HepG2 (cell line): Measurements from ENCODE around the gene BTN1A1. TPM values are rescaled to one million over a fixed set of nuclear protein-coding genes. Genes with fewer than 3 reads are reported as not detected.

Experiments
- CHD2 ChIP-seq: IDR thresholded peaks from 2 replicates; pipeline ENCODE4 v1.6.1; 2011; ENCODE audit warnings: low read depth, low read length, improper control_type of control experiment
- FOXK2 ChIP-seq: fragments of 450-650 bp; IDR thresholded peaks from 2 replicates; pipeline ENCODE4 v1.6.1; 2016
- GPN1 ChIP-seq: sonication (generic); formaldehyde crosslinking; IDR thresholded peaks from 2 replicates; pipeline ENCODE4 v1.5.1; 2020; ENCODE audit warnings: missing genetic modification reagents, borderline replicate concordance
- GTF3A ChIP-seq: sonication (generic); formaldehyde crosslinking; conservative IDR thresholded peaks from 2 replicates; pipeline ENCODE4 v1.4.0; 2020; ENCODE audit warnings: mild to moderate bottlenecking, missing genetic modification reagents
- HDAC2 ChIP-seq: sonication (generic); formaldehyde crosslinking; IDR thresholded peaks from 2 replicates; pipeline ENCODE4 v1.4.0; 2020; ENCODE audit warnings: missing genetic modification reagents
- ISL2 ChIP-seq: sonication (generic); formaldehyde crosslinking; IDR thresholded peaks from 2 replicates; pipeline ENCODE4 v1.5.0; 2020; ENCODE audit warnings: missing genetic modification reagents
- KDM1A ChIP-seq: IDR thresholded peaks from 2 replicates; pipeline ENCODE4 v1.6.1; 2016; ENCODE audit warnings: missing compliant biosample characterization
- MBD4 ChIP-seq: IDR thresholded peaks from 2 replicates; pipeline ENCODE4 v1.6.1; 2012; ENCODE audit warnings: low read length, inconsistent platforms, borderline replicate concordance
- MTF2 ChIP-seq: sonication (generic); formaldehyde crosslinking; IDR thresholded peaks from 2 replicates; pipeline ENCODE4 v1.5.0; 2020; ENCODE audit warnings: missing genetic modification reagents, borderline replicate concordance
- MXI1 ChIP-seq: IDR thresholded peaks from 3 replicates; pipeline ENCODE4 v1.6.1; 2012; ENCODE audit warnings: low read depth, low read length, inconsistent platforms, borderline replicate concordance
- NCOA5 ChIP-seq: sonication (generic); formaldehyde crosslinking; IDR thresholded peaks from 2 replicates; pipeline ENCODE4 v1.4.0; 2020; ENCODE audit warnings: missing genetic modification reagents
- NR2F1 ChIP-seq, 2 experiments: fragments of 450-650 bp in 1 of 2; formaldehyde crosslinking in 1 of 2; IDR thresholded peaks; 2 replicates each; pipeline versions ENCODE4 v1.5.0 to v1.6.1; 2016 to 2020; ENCODE audit warnings: mild to moderate bottlenecking in 1 of 2, missing compliant biosample characterization in 1 of 2, missing genetic modification reagents in 1 of 2, moderate library complexity in 1 of 2
- PHF5A ChIP-seq: IDR thresholded peaks from one replicate; pipeline ENCODE4 v1.6.1; 2018; ENCODE audit warnings: low read depth, missing genetic modification reagents; ENCODE audit not compliant: unreplicated experiment
- SMC3 ChIP-seq: IDR thresholded peaks from 2 replicates; pipeline ENCODE4 v1.6.1; 2011; ENCODE audit warnings: low read length, improper control_type of control experiment
- TAF1 ChIP-seq: sonication (generic); formaldehyde crosslinking; IDR thresholded peaks from 2 replicates; pipeline ENCODE4 v1.4.0; 2020; ENCODE audit warnings: missing genetic modification reagents
- TMF1 ChIP-seq: sonication (generic); formaldehyde crosslinking; IDR thresholded peaks from 2 replicates; pipeline ENCODE4 v1.8.1; 2022; ENCODE audit warnings: low read depth, missing genetic modification reagents
- ZBTB7B ChIP-seq: sonication (generic); formaldehyde crosslinking; IDR thresholded peaks from 2 replicates; pipeline ENCODE4 v1.4.0; 2020; ENCODE audit warnings: missing genetic modification reagents
- ZFYVE20 ChIP-seq: sonication (generic); formaldehyde crosslinking; IDR thresholded peaks from 2 replicates; pipeline ENCODE4 v1.8.0; 2023; ENCODE audit warnings: low read depth, mild to moderate bottlenecking, moderate library complexity, missing genetic modification reagents, borderline replicate concordance
- ZKSCAN1 ChIP-seq: fragments of 150-350 bp; IDR thresholded peaks from 2 replicates; pipeline ENCODE4 v1.6.1; 2014; ENCODE audit warnings: low read length
- ZNF143 ChIP-seq: sonication (generic); formaldehyde crosslinking; IDR thresholded peaks from 2 replicates; pipeline ENCODE4 v1.4.0; 2020; ENCODE audit warnings: missing genetic modification reagents
- ZNF224 ChIP-seq: sonication (generic); formaldehyde crosslinking; IDR thresholded peaks from 2 replicates; pipeline ENCODE4 v1.5.0; 2020; ENCODE audit warnings: mild to moderate bottlenecking, missing genetic modification reagents
- ZNF567 ChIP-seq: sonication (generic); formaldehyde crosslinking; IDR thresholded peaks from 2 replicates; pipeline ENCODE4 v1.8.1; 2023; ENCODE audit warnings: mild to moderate bottlenecking, missing genetic modification reagents, borderline replicate concordance
- ZNF569 ChIP-seq: sonication (generic); formaldehyde crosslinking; IDR thresholded peaks from 2 replicates; pipeline ENCODE4 v1.5.0; 2020; ENCODE audit warnings: mild to moderate bottlenecking, missing genetic modification reagents, moderate library complexity, borderline replicate concordance
- ZNF782 ChIP-seq: sonication (generic); formaldehyde crosslinking; IDR thresholded peaks from 2 replicates; pipeline ENCODE4 v1.4.0; 2020; ENCODE audit warnings: missing genetic modification reagents, mild to moderate bottlenecking, borderline replicate concordance
- ZSCAN30 ChIP-seq: sonication (generic); formaldehyde crosslinking; IDR thresholded peaks from 2 replicates; pipeline ENCODE4 v1.5.0; 2020; ENCODE audit warnings: mild to moderate bottlenecking, missing genetic modification reagents
- polyA plus RNA-seq, 8 experiments: library from polyadenylated mRNA; depleted of rRNA in 3 of 8; stranded (reverse) in 7 of 8; unstranded in 1 of 8; fragments of >200 nt; fragmentation: Illumina TruSeq in 4 of 8; extraction: Trizol in 4 of 8; gene quantifications; 2 replicates each; pipeline versions ENCODE4 v1.2.1 to v1.2.3, GENCODE V29; 2011 to 2016; ENCODE audit warnings: low read depth in 4 of 8, missing spikeins in 1 of 8, mixed read lengths in 1 of 8; ENCODE audit not compliant: insufficient read depth in 1 of 8
- total RNA-seq, 5 experiments: library from RNA; depleted of rRNA; stranded (reverse); fragments of >200 nt; fragmentation: Illumina TruSeq; extraction: Trizol; gene quantifications; 2 replicates each; pipeline ENCODE4 v1.2.3, GENCODE V29; 2016; ENCODE audit warnings: low read depth in 1 of 5
- TF ChIP-seq, protein P1 (sequence below): sonication (generic); formaldehyde crosslinking; IDR thresholded peaks from 2 replicates; pipeline ENCODE4 v1.4.0; 2020; ENCODE audit warnings: low read depth, mild to moderate bottlenecking, missing genetic modification reagents
- TF ChIP-seq, protein P2 (sequence below): sonication (generic); formaldehyde crosslinking; IDR thresholded peaks from 2 replicates; pipeline ENCODE4 v1.5.0; 2020; ENCODE audit warnings: missing genetic modification reagents, mild to moderate bottlenecking, borderline replicate concordance
- TF ChIP-seq, protein P3 (sequence below): sonication (generic); formaldehyde crosslinking; IDR thresholded peaks from 2 replicates; pipeline ENCODE4 v1.9.0; 2022; ENCODE audit warnings: missing genetic modification reagents, mild to moderate bottlenecking, borderline replicate concordance
- TF ChIP-seq, protein P4 (sequence below): sonication (generic); formaldehyde crosslinking; IDR thresholded peaks from 2 replicates; pipeline ENCODE4 v1.4.0; 2020; ENCODE audit warnings: mild to moderate bottlenecking, missing genetic modification reagents

BTN1A1 gene
- total and polyA plus RNA-seq, 2 of the 13 experiments (the other 11 are each of a cell fraction or from before 2014, with no cell fraction given): 0.04 TPM; not detected in 1

DNA sequence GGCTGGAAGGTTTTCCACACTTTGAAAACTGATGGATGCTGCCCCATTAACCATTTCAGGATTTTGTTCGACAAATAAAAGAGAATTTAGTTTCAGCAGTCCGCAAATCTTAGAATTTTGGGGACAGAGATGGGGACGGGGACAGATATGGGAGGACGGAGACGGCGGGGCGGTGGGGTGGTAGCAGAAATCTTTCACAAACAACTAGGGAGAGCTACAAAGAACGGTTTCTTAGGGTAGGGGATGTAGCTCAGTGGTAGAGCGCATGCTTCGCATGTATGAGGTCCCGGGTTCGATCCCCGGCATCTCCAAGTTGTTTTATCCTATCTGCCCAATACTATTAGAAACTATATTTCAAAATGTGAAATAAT is 53.1 kb downstream of the BTN1A1 start (continued):
- 0 out of 2 replicates have a peak, but pooled peaks have one; percentile 65 for TF ChIP-seq ZNF224 (CRISPR knock-in tag)
- TF ChIP-seq GPN1 (CRISPR knock-in tag): no peak
- peak; percentile 10 to 73; a peak in 2 of 4 replicates for TF ChIP-seq NR2F1 (CRISPR knock-in tag; IDR thresholded peaks at IDR 0.05)
- TF ChIP-seq MTF2 (CRISPR knock-in tag): no peak
- TF ChIP-seq FOXK2: 0 out of 2 replicates have a peak, but pooled peaks have one; percentile 9
- TF ChIP-seq MBD4: peak; percentile 54; the same call in 1 of the 2 replicates
- TF ChIP-seq HDAC2 (CRISPR knock-in tag): 0 out of 2 replicates have a peak, but pooled peaks have one; percentile 33
- peak; percentile 55; the same call in 1 of the 2 replicates for TF ChIP-seq KDM1A
- peak; percentile 63; the same call in 1 of the 2 replicates for TF ChIP-seq GTF3A (CRISPR knock-in tag)
- TF ChIP-seq SMC3: no peak
- TF ChIP-seq, protein P1, sequence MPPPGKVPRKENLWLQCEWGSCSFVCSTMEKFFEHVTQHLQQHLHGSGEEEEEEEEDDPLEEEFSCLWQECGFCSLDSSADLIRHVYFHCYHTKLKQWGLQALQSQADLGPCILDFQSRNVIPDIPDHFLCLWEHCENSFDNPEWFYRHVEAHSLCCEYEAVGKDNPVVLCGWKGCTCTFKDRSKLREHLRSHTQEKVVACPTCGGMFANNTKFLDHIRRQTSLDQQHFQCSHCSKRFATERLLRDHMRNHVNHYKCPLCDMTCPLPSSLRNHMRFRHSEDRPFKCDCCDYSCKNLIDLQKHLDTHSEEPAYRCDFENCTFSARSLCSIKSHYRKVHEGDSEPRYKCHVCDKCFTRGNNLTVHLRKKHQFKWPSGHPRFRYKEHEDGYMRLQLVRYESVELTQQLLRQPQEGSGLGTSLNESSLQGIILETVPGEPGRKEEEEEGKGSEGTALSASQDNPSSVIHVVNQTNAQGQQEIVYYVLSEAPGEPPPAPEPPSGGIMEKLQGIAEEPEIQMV (CRISPR knock-in tag): peak; percentile 68; the same call in 1 of the 2 replicates
- TF ChIP-seq, protein P2, sequence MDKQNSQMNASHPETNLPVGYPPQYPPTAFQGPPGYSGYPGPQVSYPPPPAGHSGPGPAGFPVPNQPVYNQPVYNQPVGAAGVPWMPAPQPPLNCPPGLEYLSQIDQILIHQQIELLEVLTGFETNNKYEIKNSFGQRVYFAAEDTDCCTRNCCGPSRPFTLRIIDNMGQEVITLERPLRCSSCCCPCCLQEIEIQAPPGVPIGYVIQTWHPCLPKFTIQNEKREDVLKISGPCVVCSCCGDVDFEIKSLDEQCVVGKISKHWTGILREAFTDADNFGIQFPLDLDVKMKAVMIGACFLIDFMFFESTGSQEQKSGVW (CRISPR knock-in tag): no peak
- TF ChIP-seq ZNF782: peak; percentile 38; the same call in 1 of the 2 replicates
- 0 out of 2 replicates have a peak, but pooled peaks have one; percentile 36 for TF ChIP-seq ZKSCAN1
- TF ChIP-seq ISL2: peak; percentile 53; the same call in 1 of the 2 replicates
- peak; percentile 72; the same call in 1 of the 3 replicates for TF ChIP-seq MXI1
- TF ChIP-seq ZNF567 (CRISPR knock-in tag): no peak
- 0 out of 2 replicates have a peak, but pooled peaks have one; percentile 76 for TF ChIP-seq ZSCAN30 (CRISPR knock-in tag)
- no peak for TF ChIP-seq TMF1 (CRISPR knock-in tag)
- no peak for TF ChIP-seq ZFYVE20
- no peak for TF ChIP-seq TAF1 (CRISPR knock-in tag)
- TF ChIP-seq CHD2: no peak
- no peak for TF ChIP-seq ZNF143 (CRISPR knock-in tag)
- TF ChIP-seq, protein P3, sequence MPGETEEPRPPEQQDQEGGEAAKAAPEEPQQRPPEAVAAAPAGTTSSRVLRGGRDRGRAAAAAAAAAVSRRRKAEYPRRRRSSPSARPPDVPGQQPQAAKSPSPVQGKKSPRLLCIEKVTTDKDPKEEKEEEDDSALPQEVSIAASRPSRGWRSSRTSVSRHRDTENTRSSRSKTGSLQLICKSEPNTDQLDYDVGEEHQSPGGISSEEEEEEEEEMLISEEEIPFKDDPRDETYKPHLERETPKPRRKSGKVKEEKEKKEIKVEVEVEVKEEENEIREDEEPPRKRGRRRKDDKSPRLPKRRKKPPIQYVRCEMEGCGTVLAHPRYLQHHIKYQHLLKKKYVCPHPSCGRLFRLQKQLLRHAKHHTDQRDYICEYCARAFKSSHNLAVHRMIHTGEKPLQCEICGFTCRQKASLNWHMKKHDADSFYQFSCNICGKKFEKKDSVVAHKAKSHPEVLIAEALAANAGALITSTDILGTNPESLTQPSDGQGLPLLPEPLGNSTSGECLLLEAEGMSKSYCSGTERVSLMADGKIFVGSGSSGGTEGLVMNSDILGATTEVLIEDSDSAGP (CRISPR knock-in tag): 0 out of 2 replicates have a peak, but pooled peaks have one; percentile 33
- TF ChIP-seq NCOA5 (CRISPR knock-in tag): no peak
- TF ChIP-seq, protein P4, sequence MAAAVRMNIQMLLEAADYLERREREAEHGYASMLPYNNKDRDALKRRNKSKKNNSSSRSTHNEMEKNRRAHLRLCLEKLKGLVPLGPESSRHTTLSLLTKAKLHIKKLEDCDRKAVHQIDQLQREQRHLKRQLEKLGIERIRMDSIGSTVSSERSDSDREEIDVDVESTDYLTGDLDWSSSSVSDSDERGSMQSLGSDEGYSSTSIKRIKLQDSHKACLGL: no peak
- 0 out of 2 replicates have a peak, but pooled peaks have one; percentile 27 for TF ChIP-seq ZBTB7B
- peak; percentile 41 for TF ChIP-seq PHF5A (CRISPR knock-in tag)
- TF ChIP-seq ZNF569 (CRISPR knock-in tag): no peak
